ENCODE results near the gene R3HDML.

Gene R3HDML

DNA sequence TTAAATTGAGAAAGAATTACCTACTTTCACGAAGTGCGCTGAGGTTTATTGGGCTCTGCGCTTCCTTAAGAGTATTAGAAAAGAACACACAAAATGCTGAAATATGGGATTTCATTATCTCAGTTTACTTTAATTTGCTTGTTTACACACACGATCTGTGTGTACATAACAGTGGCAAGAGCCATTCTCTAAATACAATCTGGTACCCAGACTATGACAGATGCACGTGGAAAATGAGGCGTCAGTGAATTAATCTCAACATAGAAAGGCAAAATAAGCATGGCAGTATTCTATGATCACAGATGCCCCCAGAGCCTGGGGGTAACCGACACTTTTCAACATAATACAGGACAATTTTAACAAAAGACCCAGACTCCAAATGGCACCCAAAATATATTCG is 34.1 kb upstream of the R3HDML start:
- Histone ChIP-seq H3K27me3 (ENCODE audit: control insufficient read depth in 1 of 2, insufficient read depth in 2 of 2, low read length in 2 of 2) (no peaks in the 10 kb centered on the region), H3K9ac (ENCODE audit: low read depth in 1 of 2, low read length in 2 of 2) (peak overlapping the region in 1 of 2 donors; percentile 17), H3K4me3 (ENCODE audit: low read depth in 1 of 2, low read length in 2 of 2) (no peak overlapping the region), H3K36me3 (ENCODE audit: control insufficient read depth in 1 of 2, insufficient read depth in 2 of 2, low read length in 2 of 2) (peaks cover 3 to 11% of the 10 kb centered on the region in 2 donors), H3K9me3 (ENCODE audit: control insufficient read depth in 1 of 2, low read length in 2 of 2) (no peaks in the 10 kb centered on the region), H3K27ac (ENCODE audit: low read depth, low read length) (no peak overlapping the region), H3K4me1 (ENCODE audit: control insufficient read depth in 1 of 2, insufficient read depth in 2 of 2, low read length in 2 of 2) (peaks cover 7 to 13% of the 10 kb centered on the region in 2 donors)

DNA sequence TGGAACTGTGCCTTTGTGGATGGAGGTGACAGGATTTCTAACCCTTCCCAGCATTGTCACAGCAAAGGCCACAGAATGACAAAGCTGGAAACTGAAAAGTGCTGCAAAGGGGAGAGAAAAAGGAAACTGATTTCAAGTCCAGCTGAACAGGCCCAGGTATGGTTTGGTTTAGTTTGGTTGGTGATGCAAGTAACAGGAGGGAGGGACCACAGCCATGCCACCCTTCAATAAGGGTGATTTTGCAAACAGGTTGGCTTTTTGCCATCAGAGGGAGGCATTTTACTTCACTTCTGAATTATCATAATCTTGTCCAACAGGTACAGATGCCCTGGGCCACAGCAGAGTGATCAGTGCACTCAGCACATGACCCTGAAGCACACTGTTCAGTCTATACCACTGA is 32.5 kb upstream of the R3HDML start:
- no peak overlapping the region for H3K27ac ChIP-seq (ENCODE audit: low read depth, low read length)
- no peaks in the 10 kb centered on the region for H3K27me3 ChIP-seq (ENCODE audit: control insufficient read depth in 1 of 2, insufficient read depth in 2 of 2, low read length in 2 of 2)
- H3K4me1 ChIP-seq (ENCODE audit: control insufficient read depth in 1 of 2, insufficient read depth in 2 of 2, low read length in 2 of 2), result peaks cover 7 to 14% of the 10 kb centered on the region in 2 donors
- no peaks in the 10 kb centered on the region for H3K9me3 ChIP-seq (ENCODE audit: control insufficient read depth in 1 of 2, low read length in 2 of 2)
- H3K36me3 ChIP-seq (ENCODE audit: control insufficient read depth in 1 of 2, insufficient read depth in 2 of 2, low read length in 2 of 2), result peaks cover 3 to 11% of the 10 kb centered on the region in 2 donors
- H3K9ac ChIP-seq (ENCODE audit: low read depth in 1 of 2, low read length in 2 of 2), result no peak overlapping the region
- no peak overlapping the region for H3K4me3 ChIP-seq (ENCODE audit: low read depth in 1 of 2, low read length in 2 of 2)

DNA sequence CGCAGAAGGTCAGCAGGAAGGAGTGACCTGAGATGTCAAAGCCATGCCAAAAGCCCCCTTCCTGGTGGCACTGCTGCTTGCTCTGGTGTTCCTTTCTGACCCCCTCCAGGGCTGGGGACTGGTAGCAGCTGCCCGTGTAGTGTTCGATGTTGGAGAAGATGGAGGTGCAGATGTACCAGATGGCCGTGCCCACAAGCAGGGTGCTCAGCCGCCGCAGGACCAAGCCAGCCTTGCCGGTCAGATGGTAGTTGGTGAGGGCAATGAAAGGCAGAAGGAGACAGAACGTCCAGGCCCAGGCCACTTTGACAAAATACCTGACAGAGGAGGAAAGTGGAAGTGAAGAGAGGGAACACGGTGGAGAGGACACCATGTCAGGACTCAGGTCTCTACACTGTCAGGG is 29.9 kb upstream of the R3HDML start:
- Histone ChIP-seq H3K4me1 (ENCODE audit: control insufficient read depth in 1 of 2, insufficient read depth in 2 of 2, low read length in 2 of 2) (peaks cover 18 to 23% of the 10 kb centered on the region in 2 donors), H3K27me3 (ENCODE audit: control insufficient read depth in 1 of 2, insufficient read depth in 2 of 2, low read length in 2 of 2) (no peaks in the 10 kb centered on the region), H3K36me3 (ENCODE audit: control insufficient read depth in 1 of 2, insufficient read depth in 2 of 2, low read length in 2 of 2) (peaks cover 3 to 11% of the 10 kb centered on the region in 2 donors), H3K4me3 (ENCODE audit: low read depth in 1 of 2, low read length in 2 of 2) (no peak overlapping the region), H3K9me3 (ENCODE audit: control insufficient read depth in 1 of 2, low read length in 2 of 2) (no peaks in the 10 kb centered on the region), H3K9ac (ENCODE audit: low read depth in 1 of 2, low read length in 2 of 2) (no peak overlapping the region), H3K27ac (ENCODE audit: low read depth, low read length) (no peak overlapping the region)

DNA sequence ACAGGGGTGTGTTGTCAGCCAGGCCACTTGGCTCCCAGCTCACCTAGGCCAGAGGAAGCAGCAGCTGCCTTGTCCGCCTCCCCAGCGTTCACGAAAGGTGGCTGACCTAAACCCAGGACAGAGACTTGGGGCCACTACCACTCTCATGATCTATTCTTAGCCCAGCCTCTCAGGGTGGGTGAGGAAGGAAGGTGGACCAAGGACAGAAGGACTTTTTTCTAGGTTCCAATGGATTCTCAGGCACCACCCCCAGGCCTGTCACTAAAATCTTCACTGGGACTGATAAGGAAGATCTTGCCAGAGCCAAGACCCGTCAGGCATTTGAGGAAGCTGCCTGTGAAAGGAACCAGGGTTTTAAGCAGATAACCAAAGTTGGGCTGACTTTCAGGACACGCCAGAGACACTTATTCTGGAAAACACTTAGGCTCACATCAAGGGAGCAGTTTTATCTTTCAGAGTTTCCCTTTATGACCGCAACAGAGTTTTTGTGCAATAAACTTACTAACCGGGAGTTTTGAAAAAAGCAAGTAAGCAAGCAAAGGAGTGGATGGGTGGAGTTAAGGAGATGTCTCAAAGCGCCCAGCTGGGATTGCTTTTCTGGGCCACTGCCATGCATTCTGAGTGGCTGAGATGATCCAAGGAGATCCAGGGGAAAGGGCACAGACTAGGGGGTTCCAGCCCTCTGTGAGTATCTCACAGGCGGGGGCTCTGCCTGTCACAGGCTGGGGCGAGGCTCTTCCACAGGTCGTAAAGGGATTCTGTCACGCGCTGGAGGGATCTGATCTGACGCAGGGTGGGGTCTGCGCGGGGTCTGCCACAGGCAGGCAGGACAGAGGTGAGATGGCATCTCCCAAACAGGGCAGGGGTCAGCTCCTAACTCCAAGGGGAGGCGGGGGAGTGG is 26.8 kb upstream of the R3HDML start:
- Histone ChIP-seq H3K27ac (ENCODE audit: low read depth, low read length) (no peak overlapping the region), H3K4me3 (ENCODE audit: low read depth in 1 of 2, low read length in 2 of 2) (peak overlapping the region; percentile 90 to 99), H3K27me3 (ENCODE audit: control insufficient read depth in 1 of 2, insufficient read depth in 2 of 2, low read length in 2 of 2) (no peaks in the 10 kb centered on the region), H3K4me1 (ENCODE audit: control insufficient read depth in 1 of 2, insufficient read depth in 2 of 2, low read length in 2 of 2) (peaks cover 11 to 14% of the 10 kb centered on the region in 2 donors), H3K36me3 (ENCODE audit: control insufficient read depth in 1 of 2, insufficient read depth in 2 of 2, low read length in 2 of 2) (peaks cover 0 to 11% of the 10 kb centered on the region in 2 donors), H3K9ac (ENCODE audit: low read depth in 1 of 2, low read length in 2 of 2) (peak overlapping the region; percentile 65 to 79), H3K9me3 (ENCODE audit: control insufficient read depth in 1 of 2, low read length in 2 of 2) (no peaks in the 10 kb centered on the region)

DNA sequence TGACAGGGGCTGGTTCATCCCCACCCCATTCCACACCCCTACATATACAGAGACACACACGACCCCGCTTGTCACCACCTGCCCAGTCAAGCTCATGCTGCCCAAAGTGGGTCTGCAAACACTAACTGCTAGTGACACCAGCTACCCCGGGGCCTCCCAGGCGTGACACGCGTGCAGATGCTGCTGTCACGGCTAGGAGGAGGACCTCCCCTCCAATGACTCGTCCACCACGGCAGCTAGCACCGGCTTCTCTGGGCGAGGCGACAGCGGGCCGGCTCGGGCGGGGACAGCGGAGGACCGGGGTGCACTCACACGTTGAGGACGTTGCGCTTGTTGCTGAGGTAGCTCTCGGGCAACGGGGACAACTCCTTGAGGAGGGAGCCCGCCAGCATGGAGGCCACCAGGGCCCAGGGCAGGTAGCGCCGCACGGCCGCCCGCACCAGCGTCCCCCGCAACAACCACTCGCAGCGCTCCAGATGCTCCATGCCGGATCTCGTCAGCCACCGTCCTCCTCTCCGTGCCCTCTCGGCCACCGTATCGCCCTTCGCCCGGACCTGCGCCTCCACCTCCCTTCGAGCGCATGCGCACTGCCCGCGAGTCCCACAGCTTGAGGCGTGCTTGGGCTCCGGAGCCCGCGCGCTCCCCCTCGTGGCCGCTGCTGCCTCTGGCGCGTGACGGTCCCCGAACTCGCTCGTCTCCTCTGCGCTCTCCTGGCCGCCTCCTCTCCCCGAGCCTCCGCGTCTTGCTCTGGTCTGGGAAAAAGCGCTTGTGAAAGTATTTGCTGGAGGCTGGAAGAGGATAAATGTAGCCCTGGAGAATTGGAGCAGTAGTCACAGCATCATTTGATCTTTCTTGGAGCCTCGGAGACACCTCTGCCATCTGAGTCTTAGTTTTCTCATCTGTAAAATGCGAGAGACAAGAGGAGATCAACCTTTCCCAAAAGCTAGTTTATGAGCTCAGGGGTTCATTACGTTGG is 25.9 kb upstream of the R3HDML start, which contains the start of gene FITM2:
Gene FITM2 (minus strand): TSS at position 539 of the 976 bp plus-strand sequence. CDS start 54 bp downstream, at position 485.
- H3K4me1 ChIP-seq (ENCODE audit: control insufficient read depth in 1 of 2, insufficient read depth in 2 of 2, low read length in 2 of 2), result peaks cover 11 to 14% of the 10 kb centered on the region in 2 donors
- peak within 1 kb of the TSS; percentile 11 for H3K27ac ChIP-seq (ENCODE audit: low read depth, low read length)
- no peaks in the 10 kb centered on the region for H3K27me3 ChIP-seq (ENCODE audit: control insufficient read depth in 1 of 2, insufficient read depth in 2 of 2, low read length in 2 of 2)
- peak within 1 kb of the TSS; percentile 65 to 79 for H3K9ac ChIP-seq (ENCODE audit: low read depth in 1 of 2, low read length in 2 of 2)
- H3K4me3 ChIP-seq (ENCODE audit: low read depth in 1 of 2, low read length in 2 of 2), result peak within 1 kb of the TSS; percentile 90 to 99
- H3K36me3 ChIP-seq (ENCODE audit: control insufficient read depth in 1 of 2, insufficient read depth in 2 of 2, low read length in 2 of 2), result peaks cover 0 to 11% of the 10 kb centered on the region in 2 donors
- H3K9me3 ChIP-seq (ENCODE audit: control insufficient read depth in 1 of 2, low read length in 2 of 2), result no peaks in the 10 kb centered on the region

DNA sequence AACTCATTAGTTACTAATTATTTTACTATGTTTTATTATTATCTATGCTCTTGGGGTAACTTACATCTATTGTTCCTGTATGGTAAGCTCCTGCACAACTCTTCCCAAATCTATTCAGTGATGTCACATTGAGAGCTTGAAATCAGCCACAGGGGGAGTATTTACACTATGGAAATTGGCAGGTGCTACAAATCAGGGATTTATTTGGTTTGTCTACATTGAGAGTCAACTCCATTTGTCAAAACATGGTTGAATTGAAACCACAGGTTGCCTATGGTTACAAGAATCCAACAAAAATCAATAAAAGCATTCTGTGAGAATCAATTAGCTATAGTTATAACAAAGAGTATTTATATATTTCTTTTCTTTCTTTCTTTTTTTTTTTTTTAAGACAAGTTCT is 22.0 kb upstream of the R3HDML start:
- peaks cover 6 to 8% of the 10 kb centered on the region in 2 donors for H3K4me1 ChIP-seq (ENCODE audit: control insufficient read depth in 1 of 2, insufficient read depth in 2 of 2, low read length in 2 of 2)
- H3K4me3 ChIP-seq (ENCODE audit: low read depth in 1 of 2, low read length in 2 of 2), result no peak overlapping the region
- H3K36me3 ChIP-seq (ENCODE audit: control insufficient read depth in 1 of 2, insufficient read depth in 2 of 2, low read length in 2 of 2), result no peaks in the 10 kb centered on the region
- no peak overlapping the region for H3K27ac ChIP-seq (ENCODE audit: low read depth, low read length)
- H3K9ac ChIP-seq (ENCODE audit: low read depth in 1 of 2, low read length in 2 of 2), result no peak overlapping the region
- no peaks in the 10 kb centered on the region for H3K9me3 ChIP-seq (ENCODE audit: control insufficient read depth in 1 of 2, low read length in 2 of 2)
- no peaks in the 10 kb centered on the region for H3K27me3 ChIP-seq (ENCODE audit: control insufficient read depth in 1 of 2, insufficient read depth in 2 of 2, low read length in 2 of 2)

DNA sequence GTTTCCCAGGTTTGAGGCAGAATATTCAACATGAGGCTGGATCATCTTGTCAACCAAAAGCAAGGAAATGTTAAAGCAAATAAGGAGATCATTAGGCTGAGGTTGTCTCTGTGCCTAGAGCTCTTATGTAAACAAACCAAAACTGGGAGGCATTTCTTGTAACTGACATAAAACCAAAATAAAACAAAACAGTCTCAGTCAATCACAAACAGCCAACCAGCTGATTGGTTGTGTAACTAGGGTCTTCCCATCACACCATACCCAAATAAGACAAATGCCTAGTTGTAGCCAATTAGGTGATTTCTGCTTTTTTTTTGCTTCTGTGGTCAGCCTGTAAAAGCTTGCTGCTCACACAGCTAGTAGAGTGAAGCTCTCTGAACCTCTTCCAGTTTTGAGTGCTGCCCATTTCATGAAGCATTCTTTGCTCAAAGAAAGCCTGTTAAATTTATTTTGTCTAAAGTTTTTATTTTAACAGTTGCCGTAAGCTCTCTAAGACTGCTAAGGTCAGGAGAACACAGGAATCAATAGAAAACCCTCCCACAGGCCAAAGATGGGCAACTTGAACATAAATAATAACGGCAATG is 16.9 kb upstream of the R3HDML start:
- no peak overlapping the region for H3K9ac ChIP-seq (ENCODE audit: low read depth in 1 of 2, low read length in 2 of 2)
- H3K9me3 ChIP-seq (ENCODE audit: control insufficient read depth in 1 of 2, low read length in 2 of 2), result no peaks in the 10 kb centered on the region
- H3K36me3 ChIP-seq (ENCODE audit: control insufficient read depth in 1 of 2, insufficient read depth in 2 of 2, low read length in 2 of 2), result no peaks in the 10 kb centered on the region
- peaks cover 6 to 7% of the 10 kb centered on the region in 2 donors for H3K4me1 ChIP-seq (ENCODE audit: control insufficient read depth in 1 of 2, insufficient read depth in 2 of 2, low read length in 2 of 2)
- no peaks in the 10 kb centered on the region for H3K27me3 ChIP-seq (ENCODE audit: control insufficient read depth in 1 of 2, insufficient read depth in 2 of 2, low read length in 2 of 2)
- no peak overlapping the region for H3K4me3 ChIP-seq (ENCODE audit: low read depth in 1 of 2, low read length in 2 of 2)
- H3K27ac ChIP-seq (ENCODE audit: low read depth, low read length), result no peak overlapping the region

DNA sequence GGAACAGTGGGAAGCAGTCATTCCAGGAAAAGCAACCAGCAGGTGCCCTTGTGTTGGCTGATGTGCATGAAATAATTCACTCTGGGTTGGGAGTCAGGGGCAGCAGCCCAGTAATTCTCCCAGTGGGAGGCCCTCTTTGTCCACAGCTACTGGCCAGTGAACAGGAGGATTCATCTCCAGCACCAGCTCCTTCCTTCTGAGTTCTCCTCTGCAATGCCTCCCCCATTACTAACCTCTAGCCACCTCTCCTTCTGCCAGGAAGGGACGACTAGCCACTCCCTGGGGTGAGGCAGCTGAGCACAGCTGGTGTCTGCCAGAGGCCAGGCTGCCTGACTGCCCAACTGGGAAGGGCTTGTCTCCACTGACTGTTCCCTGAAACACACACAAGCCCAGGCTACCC is 12.5 kb upstream of the R3HDML start:
- Histone ChIP-seq H3K27me3 (ENCODE audit: control insufficient read depth in 1 of 2, insufficient read depth in 2 of 2, low read length in 2 of 2) (no peaks in the 10 kb centered on the region), H3K36me3 (ENCODE audit: control insufficient read depth in 1 of 2, insufficient read depth in 2 of 2, low read length in 2 of 2) (no peaks in the 10 kb centered on the region), H3K4me3 (ENCODE audit: low read depth in 1 of 2, low read length in 2 of 2) (no peak overlapping the region), H3K27ac (ENCODE audit: low read depth, low read length) (no peak overlapping the region), H3K4me1 (ENCODE audit: control insufficient read depth in 1 of 2, insufficient read depth in 2 of 2, low read length in 2 of 2) (peaks cover 6 to 7% of the 10 kb centered on the region in 2 donors), H3K9me3 (ENCODE audit: control insufficient read depth in 1 of 2, low read length in 2 of 2) (no peaks in the 10 kb centered on the region), H3K9ac (ENCODE audit: low read depth in 1 of 2, low read length in 2 of 2) (no peak overlapping the region)

DNA sequence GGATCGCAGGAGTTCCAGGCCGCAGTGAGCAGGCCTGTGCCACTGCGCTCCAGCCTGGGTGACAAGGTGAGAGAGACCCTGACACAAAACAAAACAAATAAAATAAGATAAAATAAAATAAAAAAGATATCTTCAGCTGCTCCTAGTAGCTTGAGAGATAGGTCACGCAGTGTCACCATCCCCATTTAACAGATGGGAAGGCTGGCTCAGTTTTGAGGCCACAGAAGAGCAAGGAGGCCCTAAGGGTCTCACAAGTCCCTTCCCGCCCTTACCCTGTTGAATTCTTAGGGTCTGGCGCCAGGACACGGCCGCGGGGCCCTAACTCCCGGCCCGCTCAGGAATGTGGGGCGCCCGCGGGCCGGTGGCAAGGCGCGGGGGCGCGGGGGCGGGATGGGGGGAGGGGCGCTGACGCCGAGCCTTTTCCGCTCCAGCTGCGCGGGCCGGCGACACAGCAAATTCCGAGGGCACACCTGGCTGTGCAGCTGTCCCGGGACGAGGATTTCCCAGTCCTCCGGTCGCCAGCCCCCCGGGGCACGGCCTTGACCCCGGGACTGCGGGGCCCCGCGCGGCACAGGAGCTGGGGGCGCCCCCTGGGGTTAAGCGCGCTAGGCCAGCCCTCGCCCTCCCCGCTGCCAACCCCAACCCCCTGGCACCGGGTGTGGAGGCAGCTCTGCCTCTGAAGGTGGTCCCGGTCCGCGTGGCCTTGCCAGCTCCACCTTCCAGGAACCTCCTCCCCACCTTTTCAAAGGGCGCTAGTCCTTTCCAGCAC is 10.3 kb upstream of the R3HDML start:
- Histone ChIP-seq H3K4me3 (ENCODE audit: low read depth in 1 of 2, low read length in 2 of 2) (peak overlapping the region; percentile 36), H3K27ac (ENCODE audit: low read depth, low read length) (no peak overlapping the region), H3K9ac (ENCODE audit: low read depth in 1 of 2, low read length in 2 of 2) (peak overlapping the region in 1 of 2 donors; percentile 33), H3K27me3 (ENCODE audit: control insufficient read depth in 1 of 2, insufficient read depth in 2 of 2, low read length in 2 of 2) (no peaks in the 10 kb centered on the region), H3K9me3 (ENCODE audit: control insufficient read depth in 1 of 2, low read length in 2 of 2) (no peaks in the 10 kb centered on the region), H3K36me3 (ENCODE audit: control insufficient read depth in 1 of 2, insufficient read depth in 2 of 2, low read length in 2 of 2) (no peaks in the 10 kb centered on the region), H3K4me1 (ENCODE audit: control insufficient read depth in 1 of 2, insufficient read depth in 2 of 2, low read length in 2 of 2) (peaks cover 6 to 7% of the 10 kb centered on the region in 2 donors)
